ENCODE measurements around the gene AKAP6.

Gene AKAP6

DNA sequence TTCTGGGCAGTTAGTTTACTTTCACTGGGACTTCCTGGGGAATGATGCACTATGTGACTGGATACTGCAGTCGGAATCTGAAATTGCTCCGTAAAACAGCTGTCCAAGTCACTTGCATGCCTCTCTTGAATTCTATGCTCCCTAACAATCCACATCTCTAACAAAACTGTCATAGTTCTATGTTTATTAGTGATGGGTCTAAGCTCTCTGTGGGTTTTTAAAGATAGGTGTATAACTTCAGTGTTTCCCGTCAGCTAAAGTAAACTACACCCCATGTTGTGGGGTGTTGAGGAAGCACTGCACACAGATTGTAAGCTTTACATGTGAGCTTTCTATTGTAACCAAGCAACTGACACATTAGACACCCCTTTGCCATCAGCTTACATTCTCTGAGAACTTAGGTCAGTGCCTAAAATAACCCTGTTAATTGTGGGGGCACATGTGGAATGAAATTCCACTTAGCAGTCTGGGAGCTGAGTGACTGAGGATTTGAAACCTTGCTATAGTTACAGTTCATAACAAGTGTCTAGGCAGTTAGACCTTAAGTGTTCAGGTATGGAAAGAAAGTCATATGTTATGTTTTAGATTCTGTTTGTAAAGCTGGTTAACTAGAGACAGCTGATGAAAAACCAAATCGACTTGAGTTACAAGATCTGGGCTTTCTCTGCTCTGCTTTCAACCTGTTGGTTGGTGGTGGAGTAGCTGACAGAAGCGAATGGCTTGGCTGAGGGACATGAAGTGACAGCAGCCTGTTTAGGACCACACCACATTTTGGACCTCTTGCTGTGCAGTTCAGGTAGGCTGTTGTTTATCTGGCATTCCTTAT lies 165.7 kb downstream of the AKAP6 start:
- intact Hi-C loops (cut with DNase I) = no loop called here

DNA sequence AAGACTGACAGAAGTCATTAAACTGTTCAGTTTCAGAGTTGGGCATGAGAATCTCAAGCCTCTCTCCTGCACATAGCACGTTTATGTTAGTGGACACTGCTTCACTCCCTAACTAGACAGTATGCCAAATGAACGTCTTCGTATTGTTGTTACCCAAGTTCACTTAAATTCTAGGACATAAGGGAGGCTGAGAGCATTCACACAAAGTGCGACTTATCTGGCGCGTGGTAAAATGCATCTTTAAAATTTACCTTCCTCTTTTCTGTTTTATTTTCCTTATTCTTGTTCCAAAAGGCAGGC lies 166.3 kb downstream of the AKAP6 start:
- no peak for DNase-seq
- intact Hi-C loops (cut with DNase I) = no loop called here

More for the DNA sequence above, 165.7 kb downstream of the AKAP6 start:
- peak in 2 of 42 donors; percentile 7 to 35 for DNase-seq

DNA sequence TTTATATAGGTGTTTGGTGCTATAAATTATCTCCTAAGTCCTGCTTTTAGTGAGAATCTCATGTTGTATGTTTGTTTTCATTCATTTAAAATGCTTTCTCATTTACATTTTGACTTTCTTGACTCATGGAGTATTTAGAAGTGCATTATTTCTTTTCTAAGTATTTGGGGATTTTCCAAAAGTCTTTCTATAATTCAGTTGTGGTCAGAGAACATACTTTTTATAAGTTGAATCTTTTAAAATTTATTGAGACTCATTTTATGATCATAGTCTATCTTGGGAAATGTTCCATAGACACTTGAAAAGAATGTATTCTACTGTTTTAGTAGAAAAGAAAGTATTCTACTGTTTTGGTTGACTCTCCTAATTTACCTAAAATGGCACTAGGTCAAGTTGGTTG lies 168.2 kb downstream of the AKAP6 start:
- intact Hi-C loops (cut with DNase I) = no loop called here

GRCh38 chr14:32507029-32507984 lies 178.2 kb downstream of the AKAP6 start:
- intact Hi-C loops (cut with DNase I) = no loop called here
- DNase-seq = peak in 2 of 42 donors; percentile 16 to 20

More for the DNA sequence above, 168.2 kb downstream of the AKAP6 start:
- no peak for DNase-seq

GRCh38 chr14:32508281-32508680 lies 179.2 kb downstream of the AKAP6 start:
- intact Hi-C loops (cut with DNase I) = no loop called here

DNA sequence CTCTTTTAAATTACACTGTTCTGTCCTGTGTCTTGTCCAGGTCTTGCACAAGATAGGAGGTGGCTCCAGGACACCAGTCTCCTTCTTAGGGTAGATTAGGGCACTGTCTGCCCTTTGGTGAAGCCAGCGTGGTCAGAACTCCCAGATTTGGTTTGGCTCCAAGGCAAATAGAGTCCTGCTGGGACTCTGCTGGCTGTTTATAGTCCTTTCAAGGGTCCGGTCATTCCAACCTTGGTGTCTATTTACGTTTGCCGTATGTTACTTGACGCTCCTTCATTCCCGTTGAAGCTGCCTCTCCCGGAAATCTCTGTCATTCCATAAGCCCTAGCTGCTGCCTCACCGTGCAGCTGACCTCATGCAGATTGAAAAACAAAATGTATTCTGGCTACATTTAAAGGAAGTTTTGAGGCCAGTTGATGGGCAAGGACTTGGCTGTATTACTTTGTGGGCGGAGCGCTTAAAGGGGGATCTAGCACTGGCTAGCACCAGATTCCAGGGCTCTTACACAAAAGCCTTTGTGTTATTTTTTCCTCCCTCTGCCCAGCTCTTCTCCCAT lies 180.6 kb downstream of the AKAP6 start:
- DNase-seq = peak; percentile 56 to 96 (median 86)
- intact Hi-C loops (cut with DNase I) = loop anchor here (5.0 kb wide), 1 partner anchor 37 kb away; no protein-coding TSS in a partner anchor

More at GRCh38 chr14:32508281-32508680, 179.2 kb downstream of the AKAP6 start:
- DNase-seq = no peak

DNA sequence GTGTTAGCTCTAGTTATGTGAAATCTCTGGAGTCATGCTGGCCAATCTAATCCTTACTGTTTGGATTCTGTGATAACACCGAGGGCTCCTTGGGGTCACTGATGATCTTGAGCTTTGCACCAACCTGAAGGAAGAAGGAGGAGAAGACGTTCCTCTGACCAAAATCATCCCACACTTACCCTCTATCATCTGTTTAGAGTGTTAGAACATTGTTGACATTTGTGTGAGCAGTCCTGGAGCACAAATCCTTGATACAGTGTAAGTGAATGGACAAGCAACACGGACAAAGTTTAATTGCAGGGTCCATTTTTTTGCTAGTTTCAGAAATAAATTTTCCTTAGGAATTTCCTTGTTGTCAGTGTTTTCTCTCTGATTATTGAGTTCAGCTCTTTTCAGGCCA lies 181.7 kb downstream of the AKAP6 start:
- DNase-seq = no peak
- intact Hi-C loops (cut with DNase I) = loop anchor here (5.0 kb wide), 1 partner anchor 39 kb away; no protein-coding TSS in a partner anchor

GRCh38 chr14:32512348-32512747 lies 183.2 kb downstream of the AKAP6 start:
- intact Hi-C loops (cut with DNase I) = loop anchor here (5.0 kb wide), 1 partner anchor 40 kb away; no protein-coding TSS in a partner anchor
- DNase-seq = no peak

GRCh38 chr14:32512813-32513212 lies 183.7 kb downstream of the AKAP6 start:
- intact Hi-C loops (cut with DNase I) = loop anchor here (5.0 kb wide), 1 partner anchor 41 kb away; no protein-coding TSS in a partner anchor
- no peak for DNase-seq

GRCh38 chr14:32513571-32514009 lies 184.5 kb downstream of the AKAP6 start:
- intact Hi-C loops (cut with DNase I) = loop anchor here (5.0 kb wide), 1 partner anchor 41 kb away; no protein-coding TSS in a partner anchor

DNA sequence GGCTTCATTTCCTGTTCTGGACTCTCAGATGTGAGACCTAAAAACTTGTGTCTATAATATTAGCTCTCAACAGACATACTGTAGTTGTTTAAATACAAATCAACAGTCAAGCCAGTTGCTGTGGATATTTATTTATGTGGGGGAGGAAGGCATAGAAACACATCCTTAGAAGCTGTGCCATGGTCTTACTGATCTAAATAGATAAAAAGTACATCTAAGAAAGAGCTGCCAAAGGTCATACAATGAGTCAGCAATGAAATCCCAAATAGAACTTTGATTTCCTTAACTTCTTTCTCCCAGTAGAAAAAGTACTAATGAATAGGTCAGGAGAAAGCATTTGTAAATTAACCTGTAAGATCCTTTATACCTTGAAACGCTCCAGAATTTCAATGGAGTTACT lies 185.1 kb downstream of the AKAP6 start:
- DNase-seq = no peak
- intact Hi-C loops (cut with DNase I) = loop anchor here (5.0 kb wide), 1 partner anchor 42 kb away; no protein-coding TSS in a partner anchor

More at GRCh38 chr14:32513571-32514009, 184.5 kb downstream of the AKAP6 start:
- no peak for DNase-seq

GRCh38 chr14:32514681-32515080 lies 185.6 kb downstream of the AKAP6 start:
- DNase-seq = no peak
- intact Hi-C loops (cut with DNase I) = loop anchor here (5.0 kb wide), 2 partner anchors 42 to 262 kb away; no protein-coding TSS in a partner anchor

DNA sequence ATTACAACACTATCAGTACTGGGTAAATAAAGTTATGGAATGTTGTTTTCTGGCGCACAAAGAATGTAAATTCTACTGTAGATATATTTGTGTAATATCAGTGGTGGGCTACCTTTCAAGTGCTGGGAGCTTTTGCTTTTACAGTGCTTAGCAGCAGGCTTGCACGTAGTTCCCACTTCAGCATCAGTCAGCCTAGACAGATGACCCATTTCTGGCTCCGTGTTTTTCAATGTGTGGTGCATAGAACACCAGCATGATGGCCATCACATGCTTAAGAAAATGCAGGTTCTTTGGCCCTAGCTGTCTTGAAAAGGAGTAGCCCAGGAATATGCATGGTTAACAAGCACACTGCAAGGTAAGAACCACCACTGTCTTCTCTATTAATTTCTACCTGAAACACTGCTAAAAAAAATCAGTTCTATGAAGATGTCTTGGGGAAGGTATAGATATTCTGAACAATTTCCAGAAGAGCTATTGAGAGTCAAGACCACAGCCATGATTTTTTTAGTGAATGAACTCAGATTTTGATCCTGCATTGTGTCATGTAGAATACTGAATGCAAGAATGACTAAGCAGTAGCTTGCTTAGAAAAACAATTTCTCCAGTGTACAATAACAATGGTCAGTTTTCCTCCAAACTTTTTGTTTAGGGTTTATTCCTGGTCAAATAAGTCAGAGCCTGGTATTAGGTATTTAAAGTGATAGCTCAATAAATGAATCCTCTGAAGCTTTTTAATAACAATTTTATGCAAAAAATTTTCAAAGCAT lies 195.7 kb downstream of the AKAP6 start:
- intact Hi-C loops (cut with DNase I) = no loop called here
- DNase-seq = no peak

GRCh38 chr14:32525591-32525990 lies 196.5 kb downstream of the AKAP6 start:
- intact Hi-C loops (cut with DNase I) = no loop called here
- no peak for DNase-seq

DNA sequence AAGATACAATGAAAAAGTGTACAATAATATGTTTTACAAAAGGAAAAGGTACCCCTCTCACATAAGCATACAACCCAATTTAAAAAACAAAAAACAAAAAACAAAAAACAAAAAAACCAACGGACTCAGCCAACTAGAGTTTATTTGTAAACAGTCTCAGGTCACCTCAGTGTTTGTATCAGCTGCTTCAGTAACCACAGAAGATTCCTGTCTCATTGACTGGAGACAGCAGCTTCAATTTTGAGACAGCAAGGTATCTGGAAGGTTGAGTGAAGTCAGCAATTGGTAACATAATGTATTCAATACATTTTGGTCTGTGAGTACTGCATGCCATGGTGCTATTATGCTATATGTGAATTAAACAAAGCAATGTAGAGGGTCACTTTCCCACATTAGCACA lies 201.7 kb downstream of the AKAP6 start:
- no peak for DNase-seq
- intact Hi-C loops (cut with DNase I) = no loop called here

DNA sequence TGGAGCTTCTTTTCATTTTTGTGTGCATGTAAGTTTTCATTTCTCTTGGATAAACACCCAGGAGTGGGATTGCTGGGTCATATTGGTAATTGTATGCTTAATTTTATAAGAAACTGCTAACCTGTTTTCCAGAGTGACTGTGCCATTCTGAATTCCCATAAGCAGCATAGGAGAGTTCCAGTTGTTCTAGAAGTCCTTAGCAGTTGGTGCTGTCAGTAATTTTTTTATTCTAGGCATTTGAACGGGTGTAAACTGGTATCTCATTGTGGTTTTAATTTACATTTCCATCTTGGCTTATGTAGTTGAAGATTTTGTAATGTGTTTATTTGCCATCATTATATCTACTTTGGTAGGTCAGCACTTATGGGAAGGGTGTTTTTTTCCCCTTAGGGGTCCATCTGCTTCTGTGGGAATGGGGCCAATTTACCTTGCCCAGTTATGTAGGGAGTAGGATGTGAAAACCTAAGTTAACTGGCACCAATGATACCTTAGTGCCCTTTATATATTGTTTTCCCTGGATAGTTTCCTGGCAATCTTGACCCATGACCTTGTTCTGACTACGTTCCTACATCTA lies 202.9 kb downstream of the AKAP6 start:
- DNase-seq = no peak

GRCh38 chr14:32534145-32534544 lies 205.0 kb downstream of the AKAP6 start:
- DNase-seq = no peak
- intact Hi-C loops (cut with DNase I) = no loop called here

More for the DNA sequence above, 202.9 kb downstream of the AKAP6 start:
- intact Hi-C loops (cut with DNase I) = no loop called here

DNA sequence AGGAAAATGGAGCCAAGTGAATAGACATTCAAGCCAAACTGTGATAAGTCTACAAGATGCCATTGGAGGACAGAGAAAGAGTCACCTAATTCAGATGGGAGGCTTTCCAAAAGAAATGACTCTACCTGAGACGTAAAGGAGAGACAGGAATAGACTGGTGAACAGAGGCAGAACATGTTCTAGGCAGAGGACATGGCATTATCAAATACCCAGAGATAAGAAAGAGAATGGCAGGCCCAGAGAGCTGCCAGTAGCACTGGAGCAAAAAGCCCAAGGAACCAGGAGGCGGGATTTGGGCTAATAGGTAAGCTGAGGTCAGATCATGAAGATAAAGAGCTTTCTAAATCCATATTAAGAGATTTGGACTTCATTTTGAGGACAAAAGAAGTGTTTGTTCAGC lies 207.1 kb downstream of the AKAP6 start:
- intact Hi-C loops (cut with DNase I) = no loop called here

More for the DNA sequence above, 207.1 kb downstream of the AKAP6 start:
- DNase-seq = no peak

Data from head of caudate nucleus (tissue), 42 donors.